Trophoblast cell (in vitro differentiated cells and primary cell): Measurements from ENCODE around the gene SULT4A1.

ENCODE experiments used
- DNase-seq, 2 donors: peaks; one replicate each; pipeline ENCODE4 v3.0.0-alpha.2; 2016
- H2AFZ ChIP-seq: 2 replicates; pipeline ENCODE4 v1.6.1; 2013; ENCODE audit warnings: low read length, moderate library complexity, mild to moderate bottlenecking; ENCODE audit not compliant: insufficient read depth, poor library complexity
- H2AK5ac ChIP-seq: 2 replicates; pipeline ENCODE4 v1.6.1; 2013; ENCODE audit warnings: mild to moderate bottlenecking, low read length
- H2BK120ac ChIP-seq: 2 replicates; pipeline ENCODE4 v1.6.1; 2013; ENCODE audit warnings: low read length, mild to moderate bottlenecking, moderate library complexity; ENCODE audit not compliant: insufficient read depth, poor library complexity
- H2BK12ac ChIP-seq: 2 replicates; pipeline ENCODE4 v1.6.1; 2013; ENCODE audit warnings: mild to moderate bottlenecking, low read length, moderate library complexity
- H2BK5ac ChIP-seq: 2 replicates; pipeline ENCODE4 v1.6.1; 2013; ENCODE audit warnings: low read length, low read depth, moderate library complexity, mild to moderate bottlenecking; ENCODE audit not compliant: poor library complexity
- H3K14ac ChIP-seq: 2 replicates; pipeline ENCODE4 v1.6.1; 2013; ENCODE audit warnings: mild to moderate bottlenecking, low read length
- H3K18ac ChIP-seq: 2 replicates; pipeline ENCODE4 v1.6.1; 2013; ENCODE audit warnings: mild to moderate bottlenecking, low read length
- H3K23ac ChIP-seq: 2 replicates; pipeline ENCODE4 v1.6.1; 2013; ENCODE audit warnings: low read length
- H3K27ac ChIP-seq: 2 replicates; pipeline ENCODE4 v1.5.1; 2013; ENCODE audit warnings: low read depth, mild to moderate bottlenecking, inconsistent platforms, low read length, moderate library complexity
- H3K27me3 ChIP-seq: 2 replicates; pipeline ENCODE4 v1.6.1; 2013; ENCODE audit warnings: inconsistent platforms, mild to moderate bottlenecking, low read length, moderate library complexity; ENCODE audit not compliant: insufficient read depth
- H3K36me3 ChIP-seq, 2 experiments: 1 replicate in 1 of 2; 2 replicates in 1 of 2; pipeline ENCODE4 v1.6.1; 2013; ENCODE audit warnings: low read length in 2 of 2, mild to moderate bottlenecking in 2 of 2, moderate library complexity in 1 of 2; ENCODE audit not compliant: insufficient read depth in 2 of 2, control insufficient read depth in 1 of 2
- H3K4ac ChIP-seq: 2 replicates; pipeline ENCODE4 v1.6.1; 2013; ENCODE audit warnings: low read depth, mild to moderate bottlenecking, low read length, moderate library complexity
- H3K4me1 ChIP-seq, 2 experiments: 1 replicate in 1 of 2; 2 replicates in 1 of 2; pipeline ENCODE4 v1.6.1; 2013; ENCODE audit warnings: low read length in 2 of 2, mild to moderate bottlenecking in 2 of 2, moderate library complexity in 1 of 2; ENCODE audit not compliant: insufficient read depth in 2 of 2, control insufficient read depth in 1 of 2
- H3K4me2 ChIP-seq: 2 replicates; pipeline ENCODE4 v1.6.1; 2013; ENCODE audit warnings: inconsistent platforms, mild to moderate bottlenecking, low read length, moderate library complexity
- H3K4me3 ChIP-seq: 2 replicates; pipeline ENCODE4 v1.5.1; 2013; ENCODE audit warnings: mild to moderate bottlenecking, low read depth, low read length, inconsistent platforms
- H3K79me1 ChIP-seq: one replicate; pipeline ENCODE4 v1.6.1; 2013; ENCODE audit warnings: low read length
- H3K79me2 ChIP-seq: 2 replicates; pipeline ENCODE4 v1.6.1; 2013; ENCODE audit warnings: low read length, mild to moderate bottlenecking; ENCODE audit not compliant: control insufficient read depth, insufficient read depth, poor library complexity
- H3K9ac ChIP-seq: 2 replicates; pipeline ENCODE4 v1.6.1; 2013; ENCODE audit warnings: mild to moderate bottlenecking, low read length
- H3K9me3 ChIP-seq: 2 replicates; pipeline ENCODE4 v1.6.1; 2013; ENCODE audit warnings: low read depth, mild to moderate bottlenecking, control low read depth, inconsistent platforms, low read length; ENCODE audit not compliant: insufficient read depth
- H4K12ac ChIP-seq: 2 replicates; pipeline ENCODE4 v1.6.1; 2013; ENCODE audit warnings: low read depth, mild to moderate bottlenecking, low read length, moderate library complexity
- H4K8ac ChIP-seq: 2 replicates; pipeline ENCODE4 v1.6.1; 2013; ENCODE audit warnings: low read depth, mild to moderate bottlenecking, low read length, moderate library complexity
- H4K91ac ChIP-seq: one replicate; pipeline ENCODE4 v1.6.1; 2013; ENCODE audit warnings: low read depth, mild to moderate bottlenecking, low read length, moderate library complexity
- WGBS: extraction: QIAGEN DNeasy Blood & Tissue Kit; methylation state at CpG from one replicate; pipeline ENCODE4 v1.1.7; 2013; ENCODE audit warnings: missing lambda C conversion rate; ENCODE audit not compliant: insufficient read length, insufficient coverage; ENCODE audit errors: extremely low coverage; 5-methylcytosine and 5-hydroxymethylcytosine counted together

Gene SULT4A1

GRCh38 chr22:43900206-43900605 lies 37.9 kb upstream of the SULT4A1 start:
- Histone ChIP-seq H2BK120ac (no peak overlapping the region), H3K14ac (no peak overlapping the region), H3K4me3 (no peak overlapping the region), H2AFZ (no peak overlapping the region), H3K9me3 (no peaks in the 10 kb centered on the region), H3K18ac (no peak overlapping the region), H2BK12ac (no peak overlapping the region), H2AK5ac (no peak overlapping the region), H3K9ac (no peak overlapping the region), H3K23ac (no peak overlapping the region), H4K12ac (no peak overlapping the region), H4K8ac (no peak overlapping the region), H3K27ac (no peak overlapping the region), H3K36me3 (no peaks in the 10 kb centered on the region), H3K27me3 (no peaks in the 10 kb centered on the region), H3K4ac (no peak overlapping the region), H2BK5ac (no peak overlapping the region), H3K79me2 (peaks cover 1% of the 10 kb centered on the region), H4K91ac (no peak overlapping the region), H3K79me1 (no peaks in the 10 kb centered on the region), H3K4me1 (no peaks in the 10 kb centered on the region), H3K4me2 (no peak overlapping the region)
- no peak for DNase-seq
- no CpG with 5 or more reads among the region's 7 CpGs for WGBS

DNA sequence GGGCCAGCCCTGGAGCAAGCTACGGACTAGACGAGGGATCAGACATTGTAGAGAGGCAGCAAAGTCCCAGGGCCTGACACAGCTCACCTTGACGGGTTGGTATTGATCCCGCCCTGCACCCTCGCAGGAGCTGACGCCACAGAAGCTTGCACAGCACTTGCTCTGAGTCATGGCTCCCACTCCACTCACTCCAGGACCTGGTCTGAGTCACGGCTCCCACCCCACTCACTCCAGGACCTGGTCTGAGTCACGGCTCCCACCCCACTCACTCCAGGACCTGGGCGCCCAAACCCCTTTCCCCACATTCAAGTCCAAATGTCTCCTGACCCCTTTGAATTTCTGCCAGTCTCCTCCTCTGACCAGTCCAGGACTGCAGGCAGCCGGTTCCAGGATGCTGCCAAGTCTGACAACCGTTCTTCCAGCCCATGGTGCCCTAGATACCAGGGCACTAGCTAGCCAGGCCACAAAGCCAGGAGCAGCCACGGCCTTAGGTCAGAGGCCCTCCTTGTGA lies 35.5 kb upstream of the SULT4A1 start:
- Histone ChIP-seq H2BK5ac (no peak overlapping the region), H3K79me2 (no peaks in the 10 kb centered on the region), H3K4me2 (no peak overlapping the region), H3K9ac (no peak overlapping the region), H3K14ac (no peak overlapping the region), H4K8ac (no peak overlapping the region), H3K4ac (no peak overlapping the region), H4K91ac (no peak overlapping the region), H2BK120ac (no peak overlapping the region), H3K18ac (no peak overlapping the region), H3K23ac (no peak overlapping the region), H3K9me3 (peaks cover 2% of the 10 kb centered on the region), H3K27me3 (no peaks in the 10 kb centered on the region), H4K12ac (no peak overlapping the region), H2BK12ac (no peak overlapping the region), H2AFZ (no peak overlapping the region), H3K4me3 (peak overlapping the region; percentile 14), H3K27ac (no peak overlapping the region), H3K36me3 (no peaks in the 10 kb centered on the region), H2AK5ac (no peak overlapping the region), H3K79me1 (no peaks in the 10 kb centered on the region), H3K4me1 (no peaks in the 10 kb centered on the region)
- WGBS = no CpG with 5 or more reads among the region's 12 CpGs
- DNase-seq = no peak

DNA sequence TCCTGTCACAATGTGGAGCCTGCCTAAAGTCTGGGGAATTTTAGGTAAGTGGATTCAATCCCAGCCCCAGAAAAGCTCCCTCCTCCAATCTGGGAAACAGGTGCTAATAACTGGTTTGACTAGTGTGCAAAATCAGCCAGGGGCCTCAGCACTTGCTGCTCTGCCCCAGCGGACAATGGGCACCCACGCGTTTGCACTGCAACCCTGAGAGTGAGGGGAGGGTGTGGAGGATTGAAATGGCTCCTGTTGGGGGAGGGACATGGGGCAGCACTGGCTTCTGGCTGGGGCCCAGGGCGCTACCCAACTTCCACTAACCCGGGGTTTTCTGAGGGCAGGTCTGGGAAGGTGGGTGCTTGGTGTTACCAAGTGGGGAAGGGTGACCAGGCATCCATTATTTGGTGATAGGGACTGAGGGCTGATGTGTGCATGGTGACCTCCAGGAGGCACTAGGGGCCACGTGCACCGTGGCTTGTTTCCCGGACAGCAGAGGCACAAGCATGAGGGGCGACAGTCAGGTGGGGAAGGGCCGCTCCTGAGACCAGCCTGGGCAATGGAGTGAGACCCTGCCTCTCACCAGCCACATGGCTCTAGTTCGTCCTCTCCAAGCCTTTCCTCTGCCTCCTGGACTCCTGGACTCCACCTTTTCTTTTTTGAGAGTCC lies 33.8 kb upstream of the SULT4A1 start:
- H3K18ac ChIP-seq = no peak overlapping the region
- peaks cover 0 to 4% of the 10 kb centered on the region in 2 experiments for H3K4me1 ChIP-seq
- no peak overlapping the region for H2BK5ac ChIP-seq
- H2AFZ ChIP-seq = no peak overlapping the region
- no peak overlapping the region for H2BK120ac ChIP-seq
- no peak overlapping the region for H4K91ac ChIP-seq
- no peak for DNase-seq
- H2BK12ac ChIP-seq = no peak overlapping the region
- no peak overlapping the region for H3K27ac ChIP-seq
- H4K8ac ChIP-seq = no peak overlapping the region
- no peaks in the 10 kb centered on the region for H3K79me1 ChIP-seq
- no peak overlapping the region for H3K23ac ChIP-seq
- no peak overlapping the region for H3K4me3 ChIP-seq
- H3K14ac ChIP-seq = no peak overlapping the region
- no peak overlapping the region for H3K4ac ChIP-seq
- H3K9ac ChIP-seq = no peak overlapping the region
- no peaks in the 10 kb centered on the region for H3K36me3 ChIP-seq
- peaks cover 15% of the 10 kb centered on the region for H3K27me3 ChIP-seq
- H3K4me2 ChIP-seq = no peak overlapping the region
- H2AK5ac ChIP-seq = no peak overlapping the region
- no CpG with 5 or more reads among the region's 11 CpGs for WGBS
- H3K9me3 ChIP-seq = peaks cover 2% of the 10 kb centered on the region
- H3K79me2 ChIP-seq = no peaks in the 10 kb centered on the region
- H4K12ac ChIP-seq = no peak overlapping the region

GRCh38 chr22:43894122-43894521 lies 31.8 kb upstream of the SULT4A1 start:
- H3K9ac ChIP-seq = no peak overlapping the region
- no peaks in the 10 kb centered on the region for H3K36me3 ChIP-seq
- H3K23ac ChIP-seq = no peak overlapping the region
- H3K14ac ChIP-seq = no peak overlapping the region
- WGBS = no CpG with 5 or more reads among the region's 5 CpGs
- H2AFZ ChIP-seq = no peak overlapping the region
- peaks cover 0 to 4% of the 10 kb centered on the region in 2 experiments for H3K4me1 ChIP-seq
- no peak overlapping the region for H4K8ac ChIP-seq
- no peaks in the 10 kb centered on the region for H3K79me1 ChIP-seq
- H4K12ac ChIP-seq = no peak overlapping the region
- peaks cover 22% of the 10 kb centered on the region for H3K27me3 ChIP-seq
- no peak overlapping the region for H2BK5ac ChIP-seq
- H2AK5ac ChIP-seq = no peak overlapping the region
- DNase-seq = no peak
- H2BK120ac ChIP-seq = no peak overlapping the region
- H3K4me3 ChIP-seq = no peak overlapping the region
- H4K91ac ChIP-seq = no peak overlapping the region
- no peaks in the 10 kb centered on the region for H3K79me2 ChIP-seq
- no peak overlapping the region for H3K27ac ChIP-seq
- no peak overlapping the region for H3K18ac ChIP-seq
- H3K9me3 ChIP-seq = peaks cover 2% of the 10 kb centered on the region
- H2BK12ac ChIP-seq = no peak overlapping the region
- no peak overlapping the region for H3K4ac ChIP-seq
- H3K4me2 ChIP-seq = no peak overlapping the region
